Measurements from ENCODE around the gene TRIM22.

TRIM22 gene

GRCh38 chr11:5749836-5750235 lies 60.2 kb downstream of the TRIM22 start:
- DNase-seq, result no peak

GRCh38 chr11:5753943-5754342 lies 64.4 kb downstream of the TRIM22 start, which contains the start of gene OR52N4:
OR52N4 (plus strand) TSS chr11:5754243; CDS start chr11:5754741, 498 bp downstream.
- no peak for DNase-seq
